Measurements from ENCODE around the gene JAG2.

Gene JAG2

GRCh38 chr14:105148604-105149145 lies 19.9 kb downstream of the JAG2 start:
- no peak for DNase-seq

- DNase-seq, result no peak
Observed at GRCh38 chr14:105147671-105148603, 20.6 kb downstream of the JAG2 start.

GRCh38 chr14:105146976-105147635 lies 21.5 kb downstream of the JAG2 start:
- DNase-seq, result no peak

- DNase-seq, result no peak
Observed at GRCh38 chr14:105146181-105146975, 22.2 kb downstream of the JAG2 start.

- no peak for DNase-seq
Observed at GRCh38 chr14:105145381-105146180, 23.0 kb downstream of the JAG2 start.

- DNase-seq, result no peak
Observed at GRCh38 chr14:105144666-105145380, 23.8 kb downstream of the JAG2 start.

DNA sequence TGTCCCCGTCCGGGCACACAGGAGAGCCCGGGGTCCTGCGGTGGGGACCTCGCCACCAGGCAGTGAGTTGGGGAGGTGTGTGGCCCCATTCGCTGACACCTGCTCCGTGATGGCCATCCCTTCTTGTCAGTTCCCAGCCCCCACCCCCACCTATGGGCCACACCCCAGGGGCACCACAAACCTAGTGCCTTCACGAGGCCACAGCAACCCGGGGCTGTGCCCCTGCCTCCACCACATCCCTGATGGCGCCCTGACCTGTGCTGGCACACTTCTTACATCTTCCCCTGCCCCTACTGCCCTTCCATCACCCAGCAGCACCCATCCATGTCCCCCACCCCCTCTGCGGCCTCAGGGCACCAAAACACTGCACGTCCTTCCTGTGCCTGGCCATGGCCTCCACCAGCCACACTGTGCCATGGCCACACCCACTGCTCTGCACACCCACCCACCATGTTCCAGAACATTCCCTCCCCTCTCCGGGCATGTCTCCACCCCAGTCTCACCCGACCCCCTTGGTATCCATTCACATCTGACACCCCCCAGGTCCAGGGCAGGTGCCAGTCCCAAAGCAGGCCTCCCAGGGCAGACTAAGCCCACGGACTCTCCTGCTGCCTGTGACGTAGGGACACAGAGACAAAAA lies 24.4 kb downstream of the JAG2 start:
- DNase-seq, result no peak

DNA sequence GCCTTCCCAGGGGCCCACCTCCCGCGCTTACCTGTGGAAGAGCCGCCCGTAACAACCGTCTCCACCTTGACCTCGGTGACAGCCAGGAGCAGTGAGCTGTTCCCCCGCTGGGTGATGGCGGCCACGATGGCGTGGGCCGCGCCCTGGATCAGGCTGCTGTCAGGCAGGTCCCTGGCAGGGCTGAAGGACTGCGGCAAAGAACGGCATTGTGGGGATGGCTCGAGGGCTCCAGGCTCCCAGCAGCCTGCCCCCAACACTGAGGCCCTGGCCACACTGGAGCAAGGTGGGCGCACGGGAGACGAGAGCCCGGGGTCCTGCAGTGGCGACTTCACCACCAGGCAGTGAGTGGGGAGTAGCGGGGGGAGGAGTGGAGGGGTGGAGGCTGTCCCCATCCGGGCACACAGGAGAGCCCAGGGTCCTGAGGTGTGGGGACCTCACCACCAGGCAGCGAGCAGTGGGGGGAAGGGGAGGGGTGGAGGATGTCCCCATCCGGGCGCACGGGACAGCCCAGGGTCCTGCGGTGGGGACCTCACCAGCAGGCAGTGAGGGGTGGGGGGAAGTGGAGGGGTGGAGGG lies 25.0 kb downstream of the JAG2 start:
- no peak for DNase-seq

DNA sequence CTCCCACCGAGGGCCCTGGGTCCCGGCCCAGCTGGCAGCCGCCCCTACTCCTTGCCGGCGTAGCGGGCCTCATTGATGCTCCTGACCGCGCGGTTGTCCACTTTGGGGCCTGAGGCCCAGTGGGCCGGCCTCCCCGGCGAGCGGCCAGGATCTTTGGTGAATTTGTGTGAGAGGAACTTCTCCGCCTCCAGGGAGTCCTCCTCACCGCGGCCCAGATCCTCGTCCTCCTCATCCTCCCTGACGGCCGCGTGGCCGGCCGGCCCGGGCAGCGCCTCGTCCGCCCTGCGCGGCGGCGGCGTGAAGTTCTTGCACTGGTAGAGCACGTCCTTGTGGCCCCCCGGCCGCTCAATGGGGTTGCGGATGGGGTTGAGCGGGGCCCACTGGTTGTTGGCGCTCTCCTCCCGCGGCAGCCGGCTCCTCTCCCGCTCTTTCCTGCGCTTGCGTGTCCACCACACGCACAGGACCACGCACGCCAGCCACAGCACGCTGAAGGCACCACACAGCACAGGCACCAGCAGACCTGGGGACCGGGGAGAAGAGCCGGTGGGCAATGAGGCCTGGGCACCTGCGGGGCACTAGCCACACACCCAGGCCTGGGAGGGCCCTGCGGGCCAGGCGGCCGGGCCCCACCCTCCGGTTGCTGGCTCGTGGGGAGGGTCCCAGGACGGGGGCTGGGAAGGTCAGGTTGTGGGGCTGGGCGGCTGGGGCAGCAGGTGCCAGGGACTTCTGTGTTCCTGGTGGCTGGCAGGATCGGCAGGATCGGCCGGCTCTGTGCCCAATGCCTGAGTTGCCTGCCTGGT lies 25.7 kb downstream of the JAG2 start:
- DNase-seq, result no peak

DNA sequence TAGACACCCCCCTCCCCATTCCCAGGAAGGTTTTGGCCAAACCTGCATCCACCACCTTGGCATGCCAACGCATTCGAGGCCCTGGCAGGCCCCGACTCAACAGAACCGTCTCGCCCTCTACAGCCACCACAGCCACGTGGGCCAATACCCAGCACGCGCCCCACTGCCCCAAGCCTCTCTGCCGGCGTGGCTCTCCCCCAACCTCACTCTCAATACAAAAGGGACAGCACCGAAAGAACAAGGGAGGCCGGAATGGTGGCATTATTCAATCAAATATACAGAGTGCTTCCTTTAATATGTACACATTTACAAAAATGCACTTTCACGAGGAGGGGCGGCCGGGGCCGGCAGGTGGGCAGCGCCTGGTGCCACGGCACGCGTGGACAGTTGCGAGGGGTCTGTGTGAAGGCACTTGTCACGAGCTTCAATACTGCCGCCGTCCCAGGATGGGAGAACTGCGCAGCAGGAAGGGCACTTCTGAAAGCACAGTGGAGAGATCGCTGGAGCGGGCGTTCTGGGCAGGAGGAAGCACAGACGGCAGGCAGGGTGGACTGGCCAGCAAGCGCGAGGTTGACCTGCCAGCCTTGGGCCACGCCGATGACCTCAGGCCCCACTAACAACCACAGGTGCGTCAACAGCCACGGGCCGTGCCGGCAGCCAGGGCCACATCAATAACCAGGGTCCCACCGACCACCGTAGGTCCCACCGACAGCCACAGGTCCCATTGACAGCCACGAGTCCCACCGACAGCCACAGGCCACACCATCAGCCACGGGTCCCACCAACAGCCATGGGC lies 26.9 kb downstream of the JAG2 start:
- DNase-seq, result no peak

- DNase-seq, result no peak
Observed at GRCh38 chr14:105141026-105141425, 27.6 kb downstream of the JAG2 start.

DNA sequence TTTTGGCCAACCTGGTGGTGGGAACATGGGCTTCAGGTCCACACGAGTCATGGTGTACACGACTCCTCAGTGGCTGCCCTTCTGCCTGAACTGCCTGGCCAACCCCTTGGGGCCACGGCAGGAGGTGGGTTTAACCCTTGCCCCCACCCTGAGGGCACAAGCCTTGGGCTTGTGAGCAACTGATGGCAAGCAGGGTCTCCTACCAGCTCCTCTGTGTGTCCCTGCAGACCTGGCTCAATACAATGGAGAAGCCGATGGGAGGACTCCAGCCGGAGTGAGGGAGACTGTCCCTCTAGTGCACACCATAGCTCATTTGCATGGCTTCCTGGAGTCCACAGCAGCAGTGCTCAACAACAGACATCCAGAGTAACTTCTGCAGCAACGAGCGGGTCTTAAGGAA lies 28.0 kb downstream of the JAG2 start:
- no peak for DNase-seq

- DNase-seq, result no peak
Observed at GRCh38 chr14:105139831-105140239, 28.7 kb downstream of the JAG2 start.

GRCh38 chr14:105139212-105139825 lies 29.3 kb downstream of the JAG2 start:
- DNase-seq, result no peak

- DNase-seq, result no peak
Observed at GRCh38 chr14:105138551-105139111, 29.9 kb downstream of the JAG2 start.

GRCh38 chr14:105138021-105138541 lies 30.5 kb downstream of the JAG2 start:
- no peak for DNase-seq

GRCh38 chr14:105137481-105138020 lies 31.0 kb downstream of the JAG2 start:
- DNase-seq, result no peak
